PC-9 (cell line): Measurements from ENCODE around the gene RAB3C.

Experiments
- CTCF ChIP-seq: fragments of 200-600 bp; sonication (generic); conservative IDR thresholded peaks from 2 replicates; pipeline ENCODE4 v1.6.1; 2017; ENCODE audit warnings: mixed run types, antibody characterized with exemption, mild to moderate bottlenecking, moderate library complexity
- EZH2 ChIP-seq: fragments of 200-600 bp; sonication (generic); IDR thresholded peaks from 2 replicates; pipeline ENCODE4 v1.8.0; 2017; ENCODE audit warnings: antibody characterized with exemption, low read depth

DNA sequence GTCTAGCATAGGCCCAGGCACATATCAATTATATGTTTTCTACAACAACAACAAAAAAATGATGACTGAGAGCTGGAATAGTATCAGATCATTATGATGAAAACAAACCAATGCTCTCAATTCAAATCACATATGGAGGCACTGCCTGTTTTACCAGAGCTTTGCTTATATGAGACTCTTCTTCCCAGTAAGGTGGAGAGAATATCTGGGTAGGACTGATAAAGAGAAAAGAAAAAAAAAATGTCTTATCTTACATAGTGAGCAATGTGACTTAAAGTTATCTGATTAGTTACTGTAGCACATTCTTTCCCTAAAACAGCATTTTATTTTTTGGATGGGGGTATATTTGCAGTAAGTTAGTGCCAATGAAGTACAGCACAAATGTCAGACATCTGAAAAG, 154.8 kb downstream of the RAB3C start:
- no peak for TF ChIP-seq CTCF
- TF ChIP-seq EZH2, result no peak
